ENCODE results near the gene DHRS13. TPM values are rescaled to one million over a fixed set of nuclear protein-coding genes. Genes with fewer than 3 reads are reported as not detected.
A peak's percentile ranks its signal among the peaks of the same experiment; 100 is the strongest.

Gene DHRS13
- total RNA-seq, 1 experiment from 2014 or later, result 28.5 TPM

DNA sequence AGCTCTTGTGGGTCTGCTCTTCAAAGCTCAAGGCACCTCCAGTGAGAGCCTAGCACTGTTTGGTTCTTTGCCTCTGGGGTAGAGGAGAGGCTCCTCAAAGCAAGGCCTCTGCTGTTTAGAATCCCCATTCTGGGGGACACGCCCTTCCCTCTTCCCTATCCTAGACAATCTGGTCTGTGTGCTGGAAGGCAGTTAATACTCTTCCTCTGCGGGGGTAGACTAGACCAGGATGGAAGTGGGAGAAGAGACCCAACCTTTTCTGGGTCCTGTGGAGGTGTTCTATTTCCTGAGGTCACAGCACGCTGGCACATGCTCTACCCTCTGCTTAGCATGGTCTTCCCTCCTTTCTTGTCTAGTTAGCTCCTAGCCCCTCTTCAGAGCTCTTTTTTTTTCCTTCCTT is 40.3 kb downstream of the DHRS13 start:
- Mint-ChIP-seq H3K36me3 (peaks cover 24% of the 10 kb centered on the region), H3K27ac (no peak overlapping the region), H3K27me3 (ENCODE audit: low read depth) (peaks cover under 1% of the 10 kb centered on the region; the same call in 1 of the 2 replicates), H3K4me3 (no peak overlapping the region), H3K9me3 (no peaks in the 10 kb centered on the region), H3K4me1 (peaks cover 17% of the 10 kb centered on the region)
- CTCF ChIA-PET, result interaction anchor here (1.3 to 7.0 kb wide), 5 partner anchors 14 to 135 kb away, joined by 3 to 41 read pairs (median 12); no protein-coding TSS in a partner anchor
- DNase-seq (ENCODE audit: low spot score) (no peak), ATAC-seq (no peak)
- POLR2A ChIA-PET, result interaction anchor here (2.2 kb wide), 1 partner anchor 136 kb away, joined by 12 read pairs; the partner anchor contains the start of gene TLCD1
- TF ChIP-seq GRHL2 (CRISPR knock-in tag; IDR thresholded peaks at IDR 0.05; ENCODE audit: insufficient replicate concordance, severe bottlenecking) (no peak), ATF2 (CRISPR knock-in tag; IDR thresholded peaks at IDR 0.05; ENCODE audit: borderline replicate concordance, low read depth) (no peak), FOXK1 (CRISPR knock-in tag; IDR thresholded peaks at IDR 0.05) (no peak), ZNF263 (CRISPR knock-in tag; IDR thresholded peaks at IDR 0.05; ENCODE audit: low read depth) (no peak), ZBTB21 (CRISPR knock-in tag; IDR thresholded peaks at IDR 0.05; ENCODE audit: borderline replicate concordance) (no peak), CREM (CRISPR knock-in tag; IDR thresholded peaks at IDR 0.05) (no peak), ETV6 (CRISPR knock-in tag; IDR thresholded peaks at IDR 0.05) (no peak)
- TF ChIP-seq, protein P1, sequence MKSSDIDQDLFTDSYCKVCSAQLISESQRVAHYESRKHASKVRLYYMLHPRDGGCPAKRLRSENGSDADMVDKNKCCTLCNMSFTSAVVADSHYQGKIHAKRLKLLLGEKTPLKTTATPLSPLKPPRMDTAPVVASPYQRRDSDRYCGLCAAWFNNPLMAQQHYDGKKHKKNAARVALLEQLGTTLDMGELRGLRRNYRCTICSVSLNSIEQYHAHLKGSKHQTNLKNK (CRISPR knock-in tag; IDR thresholded peaks at IDR 0.05), result no peak

DNA sequence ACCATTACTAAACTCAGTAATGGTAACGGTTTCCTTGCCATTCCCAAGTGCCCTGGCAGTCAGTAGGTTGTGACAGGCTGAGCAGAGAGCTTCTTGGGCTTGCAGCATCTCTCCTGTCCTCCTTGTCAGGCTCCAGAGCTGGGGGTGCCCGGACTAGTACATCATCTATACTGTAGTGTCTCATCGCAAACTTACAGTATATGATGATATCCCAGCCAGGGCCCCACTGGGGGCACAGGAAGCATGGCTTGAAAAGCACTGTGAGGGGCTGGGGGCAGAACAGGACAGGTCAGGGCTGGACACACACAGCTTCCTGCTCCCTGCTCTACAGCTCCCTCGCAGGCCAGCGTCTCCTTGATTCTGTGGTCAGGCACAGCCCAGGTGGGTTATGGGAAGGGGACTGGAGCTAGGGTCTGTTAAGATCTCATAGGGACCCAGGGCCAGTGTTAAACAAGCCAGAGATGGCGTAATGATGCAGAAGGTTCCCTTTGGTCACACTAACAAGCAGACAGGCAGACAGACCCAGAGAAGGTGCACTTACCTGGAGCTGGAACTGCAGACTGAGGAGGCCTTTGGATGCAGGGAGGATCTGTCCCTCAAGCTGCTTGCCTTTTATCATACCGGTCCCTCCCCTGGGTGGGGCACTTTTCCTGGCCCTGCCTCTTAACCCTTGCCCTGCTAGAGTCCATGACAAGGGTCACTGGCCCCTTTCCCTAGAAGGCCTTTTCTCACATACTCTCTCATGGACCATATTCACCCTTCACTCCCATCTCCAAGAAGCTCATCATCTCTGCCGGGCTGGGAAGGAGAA is 41.3 kb downstream of the DHRS13 start:
- no peaks in the 10 kb centered on the region for H3K27me3 Mint-ChIP-seq (ENCODE audit: low read depth)
- ATAC-seq (peak; percentile 77), DNase-seq (ENCODE audit: low spot score) (peak; percentile 39)
- H3K4me1 Mint-ChIP-seq, result peaks cover 17% of the 10 kb centered on the region
- peaks cover 29% of the 10 kb centered on the region for H3K36me3 Mint-ChIP-seq
- POLR2A ChIA-PET, result interaction anchor here (0.6 to 2.2 kb wide), 4 partner anchors 19 to 142 kb away, joined by 3 to 12 read pairs (median 5); partner anchors contain the start of genes FAM222B, RPL23A and TLCD1
- no peak overlapping the region; the same call in 1 of the 2 replicates for H3K4me3 Mint-ChIP-seq
- CTCF ChIA-PET, result interaction anchor here (0.6 to 7.0 kb wide), 14 partner anchors 9 to 134 kb away, joined by 3 to 41 read pairs (median 4); partner anchors contain the start of gene DHRS13
- no peaks in the 10 kb centered on the region for H3K9me3 Mint-ChIP-seq
- H3K27ac Mint-ChIP-seq, result peak overlapping the region; percentile 88; the same call in 1 of the 2 replicates
- no peak for TF ChIP-seq ZNF423 (CRISPR knock-in tag; IDR thresholded peaks at IDR 0.05)
- TF ChIP-seq AR (CRISPR knock-in tag; IDR thresholded peaks at IDR 0.05), result no peak
- TF ChIP-seq RELA (CRISPR knock-in tag; IDR thresholded peaks at IDR 0.05; ENCODE audit: borderline replicate concordance), result no peak
- no peak for TF ChIP-seq GRHL2 (CRISPR knock-in tag; IDR thresholded peaks at IDR 0.05; ENCODE audit: insufficient replicate concordance, severe bottlenecking)
- no peak for TF ChIP-seq NFE2L1 (CRISPR knock-in tag; IDR thresholded peaks at IDR 0.05)
- no peak for TF ChIP-seq ZNF396 (CRISPR knock-in tag; IDR thresholded peaks at IDR 0.05; ENCODE audit: borderline replicate concordance)
- no peak for TF ChIP-seq FOXJ3 (CRISPR knock-in tag; IDR thresholded peaks at IDR 0.05; ENCODE audit: borderline replicate concordance)
- TF ChIP-seq FOXP1 (CRISPR knock-in tag; IDR thresholded peaks at IDR 0.05; ENCODE audit: borderline replicate concordance), result no peak
- TF ChIP-seq, protein P2, sequence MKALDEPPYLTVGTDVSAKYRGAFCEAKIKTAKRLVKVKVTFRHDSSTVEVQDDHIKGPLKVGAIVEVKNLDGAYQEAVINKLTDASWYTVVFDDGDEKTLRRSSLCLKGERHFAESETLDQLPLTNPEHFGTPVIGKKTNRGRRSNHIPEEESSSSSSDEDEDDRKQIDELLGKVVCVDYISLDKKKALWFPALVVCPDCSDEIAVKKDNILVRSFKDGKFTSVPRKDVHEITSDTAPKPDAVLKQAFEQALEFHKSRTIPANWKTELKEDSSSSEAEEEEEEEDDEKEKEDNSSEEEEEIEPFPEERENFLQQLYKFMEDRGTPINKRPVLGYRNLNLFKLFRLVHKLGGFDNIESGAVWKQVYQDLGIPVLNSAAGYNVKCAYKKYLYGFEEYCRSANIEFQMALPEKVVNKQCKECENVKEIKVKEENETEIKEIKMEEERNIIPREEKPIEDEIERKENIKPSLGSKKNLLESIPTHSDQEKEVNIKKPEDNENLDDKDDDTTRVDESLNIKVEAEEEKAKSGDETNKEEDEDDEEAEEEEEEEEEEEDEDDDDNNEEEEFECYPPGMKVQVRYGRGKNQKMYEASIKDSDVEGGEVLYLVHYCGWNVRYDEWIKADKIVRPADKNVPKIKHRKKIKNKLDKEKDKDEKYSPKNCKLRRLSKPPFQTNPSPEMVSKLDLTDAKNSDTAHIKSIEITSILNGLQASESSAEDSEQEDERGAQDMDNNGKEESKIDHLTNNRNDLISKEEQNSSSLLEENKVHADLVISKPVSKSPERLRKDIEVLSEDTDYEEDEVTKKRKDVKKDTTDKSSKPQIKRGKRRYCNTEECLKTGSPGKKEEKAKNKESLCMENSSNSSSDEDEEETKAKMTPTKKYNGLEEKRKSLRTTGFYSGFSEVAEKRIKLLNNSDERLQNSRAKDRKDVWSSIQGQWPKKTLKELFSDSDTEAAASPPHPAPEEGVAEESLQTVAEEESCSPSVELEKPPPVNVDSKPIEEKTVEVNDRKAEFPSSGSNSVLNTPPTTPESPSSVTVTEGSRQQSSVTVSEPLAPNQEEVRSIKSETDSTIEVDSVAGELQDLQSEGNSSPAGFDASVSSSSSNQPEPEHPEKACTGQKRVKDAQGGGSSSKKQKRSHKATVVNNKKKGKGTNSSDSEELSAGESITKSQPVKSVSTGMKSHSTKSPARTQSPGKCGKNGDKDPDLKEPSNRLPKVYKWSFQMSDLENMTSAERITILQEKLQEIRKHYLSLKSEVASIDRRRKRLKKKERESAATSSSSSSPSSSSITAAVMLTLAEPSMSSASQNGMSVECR (CRISPR knock-in tag; IDR thresholded peaks at IDR 0.05; ENCODE audit: borderline replicate concordance), result no peak
- TF ChIP-seq, protein P3, sequence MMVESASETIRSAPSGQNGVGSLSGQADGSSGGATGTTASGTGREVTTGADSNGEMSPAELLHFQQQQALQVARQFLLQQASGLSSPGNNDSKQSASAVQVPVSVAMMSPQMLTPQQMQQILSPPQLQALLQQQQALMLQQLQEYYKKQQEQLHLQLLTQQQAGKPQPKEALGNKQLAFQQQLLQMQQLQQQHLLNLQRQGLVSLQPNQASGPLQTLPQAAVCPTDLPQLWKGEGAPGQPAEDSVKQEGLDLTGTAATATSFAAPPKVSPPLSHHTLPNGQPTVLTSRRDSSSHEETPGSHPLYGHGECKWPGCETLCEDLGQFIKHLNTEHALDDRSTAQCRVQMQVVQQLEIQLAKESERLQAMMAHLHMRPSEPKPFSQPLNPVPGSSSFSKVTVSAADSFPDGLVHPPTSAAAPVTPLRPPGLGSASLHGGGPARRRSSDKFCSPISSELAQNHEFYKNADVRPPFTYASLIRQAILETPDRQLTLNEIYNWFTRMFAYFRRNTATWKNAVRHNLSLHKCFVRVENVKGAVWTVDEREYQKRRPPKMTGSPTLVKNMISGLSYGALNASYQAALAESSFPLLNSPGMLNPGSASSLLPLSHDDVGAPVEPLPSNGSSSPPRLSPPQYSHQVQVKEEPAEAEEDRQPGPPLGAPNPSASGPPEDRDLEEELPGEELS (CRISPR knock-in tag; IDR thresholded peaks at IDR 0.05), result no peak
- TF ChIP-seq, protein P4, sequence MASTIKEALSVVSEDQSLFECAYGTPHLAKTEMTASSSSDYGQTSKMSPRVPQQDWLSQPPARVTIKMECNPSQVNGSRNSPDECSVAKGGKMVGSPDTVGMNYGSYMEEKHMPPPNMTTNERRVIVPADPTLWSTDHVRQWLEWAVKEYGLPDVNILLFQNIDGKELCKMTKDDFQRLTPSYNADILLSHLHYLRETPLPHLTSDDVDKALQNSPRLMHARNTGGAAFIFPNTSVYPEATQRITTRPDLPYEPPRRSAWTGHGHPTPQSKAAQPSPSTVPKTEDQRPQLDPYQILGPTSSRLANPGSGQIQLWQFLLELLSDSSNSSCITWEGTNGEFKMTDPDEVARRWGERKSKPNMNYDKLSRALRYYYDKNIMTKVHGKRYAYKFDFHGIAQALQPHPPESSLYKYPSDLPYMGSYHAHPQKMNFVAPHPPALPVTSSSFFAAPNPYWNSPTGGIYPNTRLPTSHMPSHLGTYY (CRISPR knock-in tag; IDR thresholded peaks at IDR 0.05), result no peak
- TF ChIP-seq ZNF219 (CRISPR knock-in tag; IDR thresholded peaks at IDR 0.05; ENCODE audit: borderline replicate concordance), result no peak
